ENCODE measurements around the gene SLC2A1. TPM values are rescaled to one million over a fixed set of nuclear protein-coding genes. Genes with fewer than 3 reads are reported as not detected.
A peak's percentile ranks its signal among the peaks of the same experiment; 100 is the strongest.

Gene SLC2A1
- total and polyA plus RNA-seq, 9 of the 15 experiments (the other 6 are each of a cell fraction or from before 2014, with no cell fraction given) = 12.6 to 153 (median 48.0) TPM

- peak; percentile 77; the same call in 1 of the 2 replicates for TF ChIP-seq MGA (IDR thresholded peaks at IDR 0.05)
- no peak for TF ChIP-seq ZNF140 (CRISPR knock-in tag; IDR thresholded peaks at IDR 0.05)
- no peak for TF ChIP-seq NR0B1 (IDR thresholded peaks at IDR 0.05; ENCODE audit: partially characterized antibody)
- peak; percentile 56; the same call in 1 of the 2 replicates for TF ChIP-seq XRCC5 (IDR thresholded peaks at IDR 0.05; ENCODE audit: low read depth, low read length)
- no peak for TF ChIP-seq TEAD2 (tag; IDR thresholded peaks at IDR 0.05)
- no peak for TF ChIP-seq TGIF2 (CRISPR knock-in tag; IDR thresholded peaks at IDR 0.05)
- no peak for TF ChIP-seq POLR3G (IDR thresholded peaks at IDR 0.05; ENCODE audit: extremely low read depth, insufficient read length, insufficient replicate concordance)
- no peak for TF ChIP-seq ZNF507 (tag; conservative IDR thresholded peaks at IDR 0.05)
- peak in 1 of 2 experiments; percentile 84; a peak in 2 of 4 replicates for TF ChIP-seq BCLAF1 (IDR thresholded peaks at IDR 0.05; ENCODE audit: borderline replicate concordance in 1 of 2, control insufficient read depth in 1 of 2, low read depth in 2 of 2, low read length in 1 of 2)
- peak; percentile 33; the same call in 1 of the 2 replicates for TF ChIP-seq SIN3B (IDR thresholded peaks at IDR 0.05; ENCODE audit: low read depth)
Measured at GRCh38 chr1:42936309-42937078, 22.2 kb downstream of the SLC2A1 start (continued).
